Daoy (cell line): ENCODE measurements around the gene FAM98B. TPM values are rescaled to one million over a fixed set of nuclear protein-coding genes. Genes with fewer than 3 reads are reported as not detected.

Source experiments
- total RNA-seq: library from RNA; depleted of rRNA; stranded (reverse); fragments of >200 nt; shearing (Covaris generic); gene quantifications from 2 replicates; pipeline ENCODE4 v1.2.3, GENCODE V29; 2014; rRNA removed

The FAM98B gene
- total RNA-seq, 1 experiment from 2014 or later = 7.1 TPM

Other genes with a start within 250 kb of the FAM98B start
- gene SPRED1, start 201.3 kb upstream of the FAM98B start, total RNA-seq = 15.9 and 17.5 TPM in 2 replicates
- 1.1 and 1.6 TPM in 2 replicates for gene RASGRP1, start 110.7 kb downstream of the FAM98B start, total RNA-seq